GM23338 (cell line): ENCODE data around the gene SMIM12. TPM values are rescaled to one million over a fixed set of nuclear protein-coding genes. Genes with fewer than 3 reads are reported as not detected.

Experiments used
- ATAC-seq: fragments of 200-7000 bp; cut with Tn5 transposase; 3 replicates; pipeline ENCODE4 v1.9.1; 2020
- DNase-seq: peaks from one replicate; pipeline ENCODE4 v3.0.0-alpha.2; 2015; ENCODE audit warnings: low spot score
- H2AFZ ChIP-seq: fragments of 200-600 bp; sonication (generic); 2 replicates; pipeline ENCODE4 v1.8.0; 2016; ENCODE audit warnings: antibody characterized with exemption, mild to moderate bottlenecking, moderate library complexity
- H3F3A ChIP-seq: fragments of 200-600 bp; sonication (generic); replicated peaks from 2 replicates; pipeline ENCODE4 v1.8.0; 2017; ENCODE audit warnings: antibody characterized with exemption, mixed run types, low read depth
- H3K27ac ChIP-seq: fragments of 200-600 bp; sonication (generic); 2 replicates; pipeline ENCODE4 v1.6.1; 2016; ENCODE audit warnings: low read depth
- H3K27me3 ChIP-seq: fragments of 200-600 bp; sonication (generic); 2 replicates; pipeline ENCODE4 v1.8.0; 2016; ENCODE audit warnings: mild to moderate bottlenecking, mixed run types, moderate library complexity; ENCODE audit not compliant: insufficient read depth
- H3K36me3 ChIP-seq: fragments of 200-600 bp; sonication (generic); 2 replicates; pipeline ENCODE4 v1.8.0; 2016; ENCODE audit warnings: mild to moderate bottlenecking; ENCODE audit not compliant: insufficient read depth
- H3K4me1 ChIP-seq: fragments of 200-600 bp; sonication (generic); 2 replicates; pipeline ENCODE4 v1.8.0; 2016; ENCODE audit warnings: mild to moderate bottlenecking, moderate library complexity; ENCODE audit not compliant: insufficient read depth
- H3K4me2 ChIP-seq: fragments of 200-600 bp; sonication (generic); 2 replicates; pipeline ENCODE4 v1.7.1; 2017; ENCODE audit warnings: mixed run types
- H3K4me3 ChIP-seq: fragments of 200-600 bp; sonication (generic); 2 replicates; pipeline ENCODE4 v1.6.1; 2016; ENCODE audit warnings: mixed run types
- H3K79me2 ChIP-seq: fragments of 200-600 bp; sonication (generic); replicated peaks from 2 replicates; pipeline ENCODE4 v1.8.0; 2017; ENCODE audit warnings: mild to moderate bottlenecking; ENCODE audit not compliant: insufficient read depth
- H3K9me2 ChIP-seq: fragments of 200-600 bp; sonication (generic); 2 replicates; pipeline ENCODE4 v1.8.0; 2017; ENCODE audit not compliant: insufficient read depth
- H4K20me1 ChIP-seq: fragments of 200-600 bp; sonication (generic); replicated peaks from 2 replicates; pipeline ENCODE4 v1.8.0; 2017; ENCODE audit warnings: mild to moderate bottlenecking; ENCODE audit not compliant: insufficient read depth
- H3K27ac Mint-ChIP-seq: 2 replicates; pipeline ENCODE4 v1.8.0; 2020; ENCODE audit warnings: inconsistent platforms, mild to moderate bottlenecking, moderate library complexity, mixed read lengths
- H3K27me3 Mint-ChIP-seq: 3 replicates; pipeline ENCODE4 v1.8.0; 2022; ENCODE audit warnings: low read depth, mild to moderate bottlenecking, moderate library complexity, mixed read lengths, inconsistent platforms; ENCODE audit not compliant: insufficient read depth, poor library complexity
- H3K36me3 Mint-ChIP-seq: 3 replicates; pipeline ENCODE4 v1.8.0; 2021; ENCODE audit warnings: low read depth, mild to moderate bottlenecking, inconsistent platforms, moderate library complexity, mixed read lengths
- H3K4me1 Mint-ChIP-seq: 3 replicates; pipeline ENCODE4 v1.8.0; 2020; ENCODE audit warnings: mild to moderate bottlenecking, inconsistent platforms, mixed read lengths
- H3K4me3 Mint-ChIP-seq: 3 replicates; pipeline ENCODE4 v1.8.0; 2021; ENCODE audit warnings: moderate library complexity, mild to moderate bottlenecking, inconsistent platforms, mixed read lengths
- H3K9me3 Mint-ChIP-seq: 3 replicates; pipeline ENCODE4 v1.8.0; 2020; ENCODE audit warnings: moderate library complexity, mild to moderate bottlenecking, inconsistent platforms, mixed read lengths
- CREB1 ChIP-seq: fragments of 250-450 bp; sonication (Bioruptor Pico); IDR thresholded peaks from 2 replicates; pipeline ENCODE4 v1.5.0; 2020; ENCODE audit warnings: low read depth, mild to moderate bottlenecking, moderate library complexity
- ETS1 ChIP-seq: IDR thresholded peaks from 2 replicates; pipeline ENCODE4 v1.6.1; 2016; ENCODE audit warnings: antibody characterized with exemption
- EZH2 ChIP-seq: fragments of 200-600 bp; sonication (generic); IDR thresholded peaks from one replicate; pipeline ENCODE4 v1.8.0; 2017; ENCODE audit warnings: antibody characterized with exemption, mild to moderate bottlenecking, low read depth; ENCODE audit not compliant: unreplicated experiment
- EZH2phosphoT487 ChIP-seq: fragments of 200-600 bp; sonication (generic); IDR thresholded peaks from one replicate; pipeline ENCODE4 v1.8.1; 2018; ENCODE audit warnings: antibody characterized with exemption; ENCODE audit not compliant: unreplicated experiment
- JUNB ChIP-seq: IDR thresholded peaks from one replicate; pipeline ENCODE4 v1.6.1; 2016; ENCODE audit warnings: antibody characterized with exemption; ENCODE audit not compliant: unreplicated experiment
- POLR2AphosphoS5 ChIP-seq: IDR thresholded peaks from 2 replicates; pipeline ENCODE4 v1.6.1; 2016; ENCODE audit warnings: antibody characterized with exemption, low read depth
- REST ChIP-seq: IDR thresholded peaks from one replicate; pipeline ENCODE4 v1.6.1; 2018; ENCODE audit warnings: antibody characterized with exemption; ENCODE audit not compliant: unreplicated experiment
- STAT1 ChIP-seq: IDR thresholded peaks from one replicate; pipeline ENCODE4 v1.6.1; 2016; ENCODE audit warnings: antibody characterized with exemption; ENCODE audit not compliant: unreplicated experiment
- ZNF114 ChIP-seq: fragments of 250-450 bp; sonication (Bioruptor Pico); IDR thresholded peaks from 2 replicates; pipeline ENCODE4 v1.5.0; 2020; ENCODE audit warnings: mild to moderate bottlenecking, moderate library complexity
- ZNF331 ChIP-seq: fragments of 250-450 bp; sonication (Bioruptor Pico); IDR thresholded peaks from 2 replicates; pipeline ENCODE4 v1.5.0; 2020; ENCODE audit warnings: low read depth, mild to moderate bottlenecking, moderate library complexity
- polyA plus RNA-seq: library from polyadenylated mRNA; unstranded; fragments of >200 nt; fragmentation: Nextera tagmentation; extraction: Ambion mirVana; gene quantifications from 2 replicates; pipeline ENCODE4 v1.2.1, GENCODE V29; 2016
- total RNA-seq: library from RNA; depleted of rRNA; stranded (reverse); fragments of >200 nt; shearing (Covaris generic); gene quantifications from 2 replicates; pipeline ENCODE4 v1.2.3, GENCODE V29; 2014
- TF ChIP-seq, protein P1 (sequence below), 2 experiments: fragments of 200-600 bp in 1 of 2; sonication (generic) in 1 of 2; conservative IDR thresholded peaks; 2 replicates each; pipeline versions ENCODE4 v1.5.1 to v1.6.1; 2016 to 2017; ENCODE audit warnings: antibody characterized with exemption in 2 of 2, low read depth in 2 of 2, mild to moderate bottlenecking in 2 of 2, moderate library complexity in 1 of 2

The SMIM12 gene
- total and polyA plus RNA-seq, 2 experiments from 2014 or later: 22.7 to 25.3 TPM

DNA sequence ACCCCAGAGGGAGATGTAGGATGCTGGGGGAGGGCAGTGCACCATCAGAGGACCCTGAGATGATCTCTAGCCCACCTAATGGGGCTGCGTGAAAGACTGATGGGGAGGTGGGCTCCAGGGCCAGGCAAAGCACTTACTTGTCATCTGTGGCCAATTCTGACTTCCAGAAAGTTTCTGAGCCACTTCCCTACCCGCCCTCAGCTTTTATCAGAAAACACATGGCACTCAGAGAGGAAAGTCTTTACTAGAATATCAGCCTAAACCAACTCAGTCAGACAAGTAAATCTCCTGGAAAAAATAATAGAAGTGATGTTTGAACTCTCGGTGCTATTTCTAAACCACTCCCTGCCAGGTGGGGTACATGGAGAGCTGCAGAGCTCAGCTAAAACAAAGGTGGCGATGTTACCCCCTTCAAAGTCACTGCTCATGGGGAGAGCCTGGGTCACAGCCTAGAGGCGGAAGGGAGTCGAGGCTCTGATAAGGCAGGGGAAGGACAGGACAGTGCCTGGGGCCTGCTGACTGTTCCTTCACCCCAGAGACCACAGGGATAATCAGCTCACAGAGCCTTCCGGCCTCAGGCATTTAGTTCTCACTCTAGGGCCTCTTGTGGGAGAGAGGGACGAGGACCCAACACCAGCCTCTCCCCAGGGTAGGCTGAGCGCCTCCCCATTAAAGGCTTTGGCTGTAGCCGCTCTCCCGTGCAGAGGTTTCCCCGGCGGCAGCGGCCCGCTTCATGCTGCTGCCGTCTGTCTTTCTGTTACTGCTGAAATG, 14.2 kb downstream of the SMIM12 start:
- DNase-seq (peak; percentile 56), ATAC-seq (peak; percentile 66)
- no peaks in the 10 kb centered on the region for H3K27me3 ChIP-seq
- H3K36me3 ChIP-seq: no peaks in the 10 kb centered on the region
- H3K4me1 ChIP-seq: peaks cover 31% of the 10 kb centered on the region
- Mint-ChIP-seq H3K4me1 (peaks cover 35% of the 10 kb centered on the region), H3K36me3 (peaks cover 7% of the 10 kb centered on the region; the same call in 2 of the 3 replicates), H3K27ac (no peak overlapping the region), H3K4me3 (no peak overlapping the region), H3K27me3 (peaks cover 1% of the 10 kb centered on the region), H3K9me3 (no peaks in the 10 kb centered on the region)
- TF ChIP-seq EZH2: no peak
- no peak for TF ChIP-seq ZNF114 (CRISPR knock-in tag)
- TF ChIP-seq ZNF331 (CRISPR knock-in tag): no peak
- TF ChIP-seq, protein P1, sequence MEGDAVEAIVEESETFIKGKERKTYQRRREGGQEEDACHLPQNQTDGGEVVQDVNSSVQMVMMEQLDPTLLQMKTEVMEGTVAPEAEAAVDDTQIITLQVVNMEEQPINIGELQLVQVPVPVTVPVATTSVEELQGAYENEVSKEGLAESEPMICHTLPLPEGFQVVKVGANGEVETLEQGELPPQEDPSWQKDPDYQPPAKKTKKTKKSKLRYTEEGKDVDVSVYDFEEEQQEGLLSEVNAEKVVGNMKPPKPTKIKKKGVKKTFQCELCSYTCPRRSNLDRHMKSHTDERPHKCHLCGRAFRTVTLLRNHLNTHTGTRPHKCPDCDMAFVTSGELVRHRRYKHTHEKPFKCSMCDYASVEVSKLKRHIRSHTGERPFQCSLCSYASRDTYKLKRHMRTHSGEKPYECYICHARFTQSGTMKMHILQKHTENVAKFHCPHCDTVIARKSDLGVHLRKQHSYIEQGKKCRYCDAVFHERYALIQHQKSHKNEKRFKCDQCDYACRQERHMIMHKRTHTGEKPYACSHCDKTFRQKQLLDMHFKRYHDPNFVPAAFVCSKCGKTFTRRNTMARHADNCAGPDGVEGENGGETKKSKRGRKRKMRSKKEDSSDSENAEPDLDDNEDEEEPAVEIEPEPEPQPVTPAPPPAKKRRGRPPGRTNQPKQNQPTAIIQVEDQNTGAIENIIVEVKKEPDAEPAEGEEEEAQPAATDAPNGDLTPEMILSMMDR (conservative IDR thresholded peaks at IDR 0.05; ENCODE audit: low read depth in 2 of 2): peak; percentile 31 to 42
- TF ChIP-seq JUNB: no peak
- no peak overlapping the region for H3K27ac ChIP-seq
- H3K4me2 ChIP-seq: no peak overlapping the region
- no peaks in the 10 kb centered on the region for H3K79me2 ChIP-seq
- 0 out of 2 replicates have a peak, but pooled peaks cover 5% of the 10 kb centered on the region for H3K9me2 ChIP-seq
- no peak overlapping the region for H3K4me3 ChIP-seq
- no peaks in the 10 kb centered on the region; the same call in 1 of the 2 replicates for H4K20me1 ChIP-seq
- no peaks in the 10 kb centered on the region for H3F3A ChIP-seq
- H2AFZ ChIP-seq: no peak overlapping the region

GRCh38 chr1:34844252-34844634, 15.3 kb downstream of the SMIM12 start:
- ATAC-seq (peak; percentile 74), DNase-seq (peak; percentile 31)
- no peak overlapping the region for H2AFZ ChIP-seq
- no peaks in the 10 kb centered on the region for H3K27me3 ChIP-seq
- H3K79me2 ChIP-seq: no peaks in the 10 kb centered on the region
- H3K4me3 ChIP-seq: no peak overlapping the region
- Mint-ChIP-seq H3K4me3 (no peak overlapping the region), H3K4me1 (peaks cover 30% of the 10 kb centered on the region), H3K27ac (no peak overlapping the region), H3K27me3 (peaks cover 1% of the 10 kb centered on the region), H3K36me3 (peaks cover 5% of the 10 kb centered on the region; the same call in 2 of the 3 replicates), H3K9me3 (no peaks in the 10 kb centered on the region)
- peaks cover 31% of the 10 kb centered on the region for H3K4me1 ChIP-seq
- no peaks in the 10 kb centered on the region for H3F3A ChIP-seq
- 0 out of 2 replicates have a peak, but pooled peaks cover 5% of the 10 kb centered on the region for H3K9me2 ChIP-seq
- no peaks in the 10 kb centered on the region; the same call in 1 of the 2 replicates for H4K20me1 ChIP-seq
- peak overlapping the region; percentile 55 for H3K4me2 ChIP-seq
- H3K36me3 ChIP-seq: no peaks in the 10 kb centered on the region
- H3K27ac ChIP-seq: no peak overlapping the region
- TF ChIP-seq ZNF331 (CRISPR knock-in tag): no peak
- no peak for TF ChIP-seq POLR2AphosphoS5
- no peak for TF ChIP-seq ETS1
- TF ChIP-seq, protein P1 (conservative IDR thresholded peaks at IDR 0.05; ENCODE audit: low read depth in 2 of 2): no peak
- TF ChIP-seq REST: no peak
- no peak for TF ChIP-seq STAT1
- TF ChIP-seq EZH2phosphoT487: no peak
- no peak for TF ChIP-seq EZH2
- TF ChIP-seq ZNF114 (CRISPR knock-in tag): no peak
- no peak for TF ChIP-seq CREB1 (CRISPR knock-in tag)
